Breast epithelium (tissue), 3 donors: ENCODE results near the gene PLD1.

Experiments used
- POLR2AphosphoS5 ChIP-seq, 3 donors: sonication (generic); formaldehyde crosslinking; IDR thresholded peaks; one replicate each; pipeline ENCODE4 v1.6.1; 2017; ENCODE audit warnings: antibody characterized with exemption in 3 of 3
- TF ChIP-seq, protein P1 (sequence below), 3 donors: fragments of 450-650 bp; IDR thresholded peaks; one replicate each; pipeline ENCODE4 v1.5.1; 2016 to 2017; ENCODE audit warnings: antibody characterized with exemption in 3 of 3, mild to moderate bottlenecking in 3 of 3, moderate library complexity in 3 of 3

DNA sequence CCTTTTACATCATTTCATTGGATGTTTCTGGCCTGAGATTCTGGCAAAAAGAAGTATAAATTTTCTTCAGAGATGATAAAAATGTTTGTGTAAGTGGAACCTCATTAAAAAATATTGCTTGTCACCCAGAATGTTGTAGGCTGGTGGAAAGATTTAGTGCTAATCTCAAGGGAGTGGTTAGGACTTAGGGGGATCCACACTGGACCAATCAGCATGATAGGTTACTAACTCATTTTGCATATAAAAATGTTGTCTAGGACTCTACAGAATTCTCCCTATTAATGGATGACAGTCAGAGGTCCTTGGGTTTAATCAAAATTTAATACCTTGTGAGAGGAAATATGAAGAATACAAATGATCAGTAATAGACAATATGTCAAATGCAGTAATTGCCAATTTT, 241.5 kb downstream of the PLD1 start:
- TF ChIP-seq, protein P1, sequence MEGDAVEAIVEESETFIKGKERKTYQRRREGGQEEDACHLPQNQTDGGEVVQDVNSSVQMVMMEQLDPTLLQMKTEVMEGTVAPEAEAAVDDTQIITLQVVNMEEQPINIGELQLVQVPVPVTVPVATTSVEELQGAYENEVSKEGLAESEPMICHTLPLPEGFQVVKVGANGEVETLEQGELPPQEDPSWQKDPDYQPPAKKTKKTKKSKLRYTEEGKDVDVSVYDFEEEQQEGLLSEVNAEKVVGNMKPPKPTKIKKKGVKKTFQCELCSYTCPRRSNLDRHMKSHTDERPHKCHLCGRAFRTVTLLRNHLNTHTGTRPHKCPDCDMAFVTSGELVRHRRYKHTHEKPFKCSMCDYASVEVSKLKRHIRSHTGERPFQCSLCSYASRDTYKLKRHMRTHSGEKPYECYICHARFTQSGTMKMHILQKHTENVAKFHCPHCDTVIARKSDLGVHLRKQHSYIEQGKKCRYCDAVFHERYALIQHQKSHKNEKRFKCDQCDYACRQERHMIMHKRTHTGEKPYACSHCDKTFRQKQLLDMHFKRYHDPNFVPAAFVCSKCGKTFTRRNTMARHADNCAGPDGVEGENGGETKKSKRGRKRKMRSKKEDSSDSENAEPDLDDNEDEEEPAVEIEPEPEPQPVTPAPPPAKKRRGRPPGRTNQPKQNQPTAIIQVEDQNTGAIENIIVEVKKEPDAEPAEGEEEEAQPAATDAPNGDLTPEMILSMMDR (IDR thresholded peaks at IDR 0.05), result no peak
- TF ChIP-seq POLR2AphosphoS5 (IDR thresholded peaks at IDR 0.05), result no peak
